ENCODE results near the gene TTC27. TPM values are rescaled to one million over a fixed set of nuclear protein-coding genes. Genes with fewer than 3 reads are reported as not detected.

Gene TTC27
- total RNA-seq, 1 donor from 2014 or later: 24.1 TPM

DNA sequence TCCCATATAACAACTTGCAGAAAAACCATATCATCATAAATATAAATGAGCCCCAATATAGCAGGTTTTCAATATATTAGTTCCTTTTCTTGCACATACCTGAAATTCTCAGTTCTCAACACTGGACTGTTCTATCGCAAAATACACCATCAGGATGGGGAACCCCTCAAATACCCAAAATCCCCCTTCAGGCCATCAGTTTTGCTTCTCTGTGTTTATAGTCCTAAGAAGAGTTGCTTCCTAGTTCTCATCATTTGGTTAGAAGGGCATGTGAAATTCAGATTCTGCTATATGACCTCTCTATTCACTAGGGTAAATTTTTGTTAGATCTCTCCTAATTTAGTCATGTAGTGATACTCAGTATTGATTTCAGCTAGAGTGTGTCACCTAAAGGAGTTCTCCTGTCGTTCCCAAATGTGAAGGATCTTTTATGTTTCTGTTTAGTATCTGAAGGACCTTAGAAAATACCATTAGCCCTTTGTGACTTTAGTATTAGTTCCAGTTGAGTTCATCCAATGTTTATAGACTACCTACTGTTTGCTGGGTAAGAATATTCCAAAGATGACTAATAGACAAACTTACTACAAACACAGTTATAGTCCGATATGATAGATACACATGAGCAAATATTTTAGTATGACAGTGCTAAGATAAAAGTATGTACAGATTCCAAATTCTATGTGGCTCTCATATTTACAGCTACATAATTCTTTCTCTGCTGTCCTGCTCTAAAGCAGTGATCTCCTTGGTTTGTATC, 115.8 kb downstream of the TTC27 start:
- TF ChIP-seq, protein P1, sequence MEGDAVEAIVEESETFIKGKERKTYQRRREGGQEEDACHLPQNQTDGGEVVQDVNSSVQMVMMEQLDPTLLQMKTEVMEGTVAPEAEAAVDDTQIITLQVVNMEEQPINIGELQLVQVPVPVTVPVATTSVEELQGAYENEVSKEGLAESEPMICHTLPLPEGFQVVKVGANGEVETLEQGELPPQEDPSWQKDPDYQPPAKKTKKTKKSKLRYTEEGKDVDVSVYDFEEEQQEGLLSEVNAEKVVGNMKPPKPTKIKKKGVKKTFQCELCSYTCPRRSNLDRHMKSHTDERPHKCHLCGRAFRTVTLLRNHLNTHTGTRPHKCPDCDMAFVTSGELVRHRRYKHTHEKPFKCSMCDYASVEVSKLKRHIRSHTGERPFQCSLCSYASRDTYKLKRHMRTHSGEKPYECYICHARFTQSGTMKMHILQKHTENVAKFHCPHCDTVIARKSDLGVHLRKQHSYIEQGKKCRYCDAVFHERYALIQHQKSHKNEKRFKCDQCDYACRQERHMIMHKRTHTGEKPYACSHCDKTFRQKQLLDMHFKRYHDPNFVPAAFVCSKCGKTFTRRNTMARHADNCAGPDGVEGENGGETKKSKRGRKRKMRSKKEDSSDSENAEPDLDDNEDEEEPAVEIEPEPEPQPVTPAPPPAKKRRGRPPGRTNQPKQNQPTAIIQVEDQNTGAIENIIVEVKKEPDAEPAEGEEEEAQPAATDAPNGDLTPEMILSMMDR (IDR thresholded peaks at IDR 0.05; ENCODE audit: insufficient read depth, low read length, poor library complexity, severe bottlenecking): no peak
- Histone ChIP-seq H3K4me3 (ENCODE audit: low read depth, low read length) (no peak overlapping the region), H3K36me3 (ENCODE audit: control insufficient read depth, insufficient read depth, low read length) (no peaks in the 10 kb centered on the region), H3K27me3 (ENCODE audit: control insufficient read depth, insufficient read depth, low read length) (no peaks in the 10 kb centered on the region)
- DNase-seq (ENCODE audit: low read depth): no peak

DNA sequence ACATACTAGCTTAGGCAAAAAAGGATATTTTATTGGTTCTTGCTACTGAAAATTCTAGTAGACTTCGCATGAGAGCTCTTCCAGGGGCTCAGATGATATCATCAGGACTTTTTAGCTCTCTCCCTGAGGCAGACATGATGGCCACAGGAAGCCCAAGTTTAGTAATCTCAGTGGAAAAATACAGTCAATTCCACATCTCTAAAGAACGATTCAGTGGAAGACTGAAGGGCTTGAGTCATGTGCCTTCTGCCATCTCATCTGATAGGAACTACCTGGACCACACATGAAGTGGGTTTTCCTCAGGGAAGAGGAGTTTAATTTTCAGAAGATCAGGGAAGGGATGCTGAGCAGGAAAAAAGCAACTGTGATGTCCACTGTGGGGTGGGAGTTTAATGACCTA, 117.3 kb downstream of the TTC27 start:
- no peaks in the 10 kb centered on the region for H3K27me3 ChIP-seq (ENCODE audit: control insufficient read depth, insufficient read depth, low read length)
- H3K36me3 ChIP-seq (ENCODE audit: control insufficient read depth, insufficient read depth, low read length): no peaks in the 10 kb centered on the region
- no peak overlapping the region for H3K4me3 ChIP-seq (ENCODE audit: low read depth, low read length)
- TF ChIP-seq, protein P1 (IDR thresholded peaks at IDR 0.05; ENCODE audit: insufficient read depth, low read length, poor library complexity, severe bottlenecking): no peak
- peak; percentile 1 for DNase-seq (ENCODE audit: low read depth)

DNA sequence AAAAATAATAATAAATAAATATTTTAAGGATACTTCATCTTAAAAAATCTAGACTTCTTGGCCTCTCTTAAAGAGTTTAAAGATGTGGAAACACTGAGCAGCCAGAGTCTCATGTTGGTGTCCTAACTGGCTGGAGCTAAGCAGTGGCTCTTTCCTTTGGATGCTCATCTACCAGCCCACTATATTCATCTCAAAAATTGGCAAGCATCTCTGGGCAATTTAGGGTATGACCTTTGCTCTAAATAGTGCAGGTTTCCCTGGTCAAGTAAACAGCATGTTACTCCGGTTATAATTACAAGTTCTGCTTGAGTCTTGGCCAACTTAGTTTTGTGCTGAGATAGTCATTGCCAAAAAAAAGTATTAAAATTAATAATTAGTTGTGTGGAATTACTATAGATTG, 117.8 kb downstream of the TTC27 start:
- TF ChIP-seq, protein P1 (IDR thresholded peaks at IDR 0.05; ENCODE audit: insufficient read depth, low read length, poor library complexity, severe bottlenecking): no peak
- DNase-seq (ENCODE audit: low read depth): no peak
- Histone ChIP-seq H3K4me3 (ENCODE audit: low read depth, low read length) (no peak overlapping the region), H3K27me3 (ENCODE audit: control insufficient read depth, insufficient read depth, low read length) (no peaks in the 10 kb centered on the region), H3K36me3 (ENCODE audit: control insufficient read depth, insufficient read depth, low read length) (no peaks in the 10 kb centered on the region)

DNA sequence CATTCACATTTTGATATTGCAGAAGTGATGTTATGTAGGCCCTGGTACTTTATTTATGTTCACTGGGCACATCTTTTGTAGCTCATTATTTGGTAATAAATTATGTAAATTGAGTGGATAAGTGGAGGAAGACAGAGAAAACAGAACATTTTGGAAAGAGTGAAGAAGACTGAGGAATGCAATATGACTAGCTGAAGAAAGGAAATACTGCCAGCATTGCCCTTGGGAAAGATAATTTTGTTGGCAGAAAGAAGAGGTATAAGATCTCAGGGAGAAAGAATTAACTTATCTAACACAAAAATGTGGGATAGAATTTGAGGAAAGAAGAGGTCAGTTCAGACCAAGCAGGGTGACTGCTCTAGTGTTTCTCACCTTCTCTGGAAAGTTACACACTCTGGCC, 118.8 kb downstream of the TTC27 start:
- H3K27me3 ChIP-seq (ENCODE audit: control insufficient read depth, insufficient read depth, low read length): no peaks in the 10 kb centered on the region
- no peak overlapping the region for H3K4me3 ChIP-seq (ENCODE audit: low read depth, low read length)
- TF ChIP-seq, protein P1 (IDR thresholded peaks at IDR 0.05; ENCODE audit: insufficient read depth, low read length, poor library complexity, severe bottlenecking): no peak
- no peak for DNase-seq (ENCODE audit: low read depth)
- no peaks in the 10 kb centered on the region for H3K36me3 ChIP-seq (ENCODE audit: control insufficient read depth, insufficient read depth, low read length)

DNA sequence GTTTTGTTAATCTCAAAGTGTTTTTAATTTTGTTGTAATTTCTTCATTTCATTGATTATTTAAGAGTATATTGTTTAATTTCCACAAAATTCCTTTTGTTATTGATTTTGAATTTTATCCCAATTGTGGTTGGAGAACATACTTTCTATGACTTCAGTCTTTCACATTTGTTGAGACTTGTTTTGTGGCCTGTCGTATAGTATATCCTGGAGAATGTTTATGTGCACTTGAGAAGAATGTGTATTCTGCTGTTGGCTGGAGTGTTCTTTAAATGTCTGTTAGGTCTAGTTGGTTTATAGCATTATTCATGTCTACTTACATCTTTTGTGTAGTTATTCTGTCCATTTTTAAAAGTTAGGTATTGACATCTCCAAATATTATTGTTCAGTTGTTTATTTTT, 120.3 kb downstream of the TTC27 start:
- no peak for DNase-seq (ENCODE audit: low read depth)
- Histone ChIP-seq H3K4me3 (ENCODE audit: low read depth, low read length) (no peak overlapping the region), H3K27me3 (ENCODE audit: control insufficient read depth, insufficient read depth, low read length) (no peaks in the 10 kb centered on the region), H3K36me3 (ENCODE audit: control insufficient read depth, insufficient read depth, low read length) (no peaks in the 10 kb centered on the region)
- TF ChIP-seq, protein P1 (IDR thresholded peaks at IDR 0.05; ENCODE audit: insufficient read depth, low read length, poor library complexity, severe bottlenecking): no peak

DNA sequence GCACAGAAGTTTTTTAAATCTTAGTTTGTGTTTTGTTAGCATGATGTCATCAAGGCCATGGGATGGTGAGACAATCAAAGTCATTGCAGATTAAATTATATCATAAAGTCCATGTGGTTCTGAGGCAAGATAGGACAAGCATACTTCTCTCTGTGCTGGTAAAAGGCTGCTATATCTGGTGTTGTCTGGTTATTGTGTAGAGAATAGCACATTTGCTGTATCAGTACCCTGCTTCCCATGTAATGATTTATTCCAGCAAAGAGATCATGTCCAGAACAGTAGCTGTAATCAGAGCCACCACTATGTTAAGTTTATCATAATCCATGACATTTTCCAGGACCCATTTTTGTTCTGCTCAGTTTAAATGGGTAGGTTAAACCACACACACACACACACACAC, 123.0 kb downstream of the TTC27 start:
- no peak for DNase-seq (ENCODE audit: low read depth)
- no peaks in the 10 kb centered on the region for H3K36me3 ChIP-seq (ENCODE audit: control insufficient read depth, insufficient read depth, low read length)
- H3K27me3 ChIP-seq (ENCODE audit: control insufficient read depth, insufficient read depth, low read length): no peaks in the 10 kb centered on the region
- TF ChIP-seq, protein P1 (IDR thresholded peaks at IDR 0.05; ENCODE audit: insufficient read depth, low read length, poor library complexity, severe bottlenecking): no peak
- no peak overlapping the region for H3K4me3 ChIP-seq (ENCODE audit: low read depth, low read length)

Measured in kidney epithelial cell (primary cell).